NCI-H1417 treated with DMSO at 0.1 percent for 48 hours (cell line): ENCODE results near the gene CCDC85B.
A peak's percentile ranks its signal among the peaks of the same experiment; 100 is the strongest.

Source experiments
- DNase-seq: peaks from one replicate; lab custom pipeline; 2025; lab: John Stamatoyannopoulos, UW

CCDC85B gene

GRCh38 chr11:65912845-65913244 is 22.4 kb downstream of the CCDC85B start:
- no peak for DNase-seq

- no peak for DNase-seq
Observed at GRCh38 chr11:65915101-65915820, 24.8 kb downstream of the CCDC85B start.

GRCh38 chr11:65915821-65916251 is 25.4 kb downstream of the CCDC85B start:
- no peak for DNase-seq

GRCh38 chr11:65916391-65916790 is 25.9 kb downstream of the CCDC85B start:
- no peak for DNase-seq

GRCh38 chr11:65917077-65917433 is 26.6 kb downstream of the CCDC85B start:
- no peak for DNase-seq

GRCh38 chr11:65917434-65918210 is 27.1 kb downstream of the CCDC85B start:
- no peak for DNase-seq

GRCh38 chr11:65918211-65919140 is 28.0 kb downstream of the CCDC85B start, which contains the start of gene C11orf68:
Gene C11orf68, minus strand, starts transcription at chr11:65919062. Its CDS starts 31 bp downstream, at chr11:65919031.
- DNase-seq: no peak

GRCh38 chr11:65919141-65919572 is 28.7 kb downstream of the CCDC85B start, which contains the start of gene DRAP1:
Gene DRAP1, plus strand, starts transcription at chr11:65919426. Its CDS starts 76 bp downstream, at chr11:65919502.
- peak; percentile 94 for DNase-seq

- DNase-seq: no peak
Observed at GRCh38 chr11:65919573-65920371, 29.3 kb downstream of the CCDC85B start.

GRCh38 chr11:65920372-65920802 is 29.9 kb downstream of the CCDC85B start:
- DNase-seq: no peak

- no peak for DNase-seq
Observed at GRCh38 chr11:65921033-65921555, 30.6 kb downstream of the CCDC85B start.

GRCh38 chr11:65921876-65922275 is 31.4 kb downstream of the CCDC85B start:
- DNase-seq: no peak

GRCh38 chr11:65922565-65922964 is 32.1 kb downstream of the CCDC85B start:
- DNase-seq: no peak

- DNase-seq: no peak
Observed at GRCh38 chr11:65925397-65925796, 34.9 kb downstream of the CCDC85B start.

- DNase-seq: no peak
Observed at GRCh38 chr11:65927904-65928397, 37.5 kb downstream of the CCDC85B start.

GRCh38 chr11:65928667-65929066 is 38.2 kb downstream of the CCDC85B start:
- DNase-seq: no peak

- no peak for DNase-seq
Observed at GRCh38 chr11:65931773-65932557, 41.5 kb downstream of the CCDC85B start.

- no peak for DNase-seq
Observed at GRCh38 chr11:65932558-65932919, 42.1 kb downstream of the CCDC85B start.

- DNase-seq: no peak
Observed at GRCh38 chr11:65934014-65934413, 43.5 kb downstream of the CCDC85B start.

GRCh38 chr11:65937766-65938165 is 47.3 kb downstream of the CCDC85B start:
- no peak for DNase-seq
